ENCODE data around the gene DDX41. TPM values are rescaled to one million over a fixed set of nuclear protein-coding genes. Genes with fewer than 3 reads are reported as not detected.

Gene DDX41
- polyA plus RNA-seq, 1 experiment = 71.8 TPM

GRCh38 chr5:177523711-177524538 lies 7.2 kb upstream of the DDX41 start:
- TF ChIP-seq CTCF (IDR thresholded peaks at IDR 0.05; ENCODE audit: low read depth, low read length) = no peak

GRCh38 chr5:177520916-177521513 lies 4.3 kb upstream of the DDX41 start:
- peak; percentile 20 for TF ChIP-seq CTCF (IDR thresholded peaks at IDR 0.05; ENCODE audit: low read depth, low read length)
- no peak overlapping the region for H3K27ac ChIP-seq (ENCODE audit: low read depth, low read length)
- H3K27me3 ChIP-seq (ENCODE audit: control insufficient read depth, insufficient read depth, low read length) = no peaks in the 10 kb centered on the region
- ChIA-PET CTCF (interaction anchor here (0.5 to 1.2 kb wide), 2 partner anchors 22 to 25 kb away, joined by 3 to 4 read pairs; no protein-coding TSS in a partner anchor), POLR2A (interaction anchor here (0.6 to 1.3 kb wide), 2 partner anchors 25 to 28 kb away, joined by 6 to 7 read pairs; no protein-coding TSS in a partner anchor)
- no peaks in the 10 kb centered on the region; the same call in 1 of the 2 replicates for H3K9me3 ChIP-seq (ENCODE audit: control insufficient read depth, insufficient read depth, low read length)
- DNase-seq (ENCODE audit: low read depth, low spot score) = no peak
- H3K4me3 ChIP-seq (ENCODE audit: low read depth, low read length) = no peak overlapping the region

More at GRCh38 chr5:177523711-177524538, 7.2 kb upstream of the DDX41 start:
- POLR2A ChIA-PET = no interaction called here
- Histone ChIP-seq H3K27ac (ENCODE audit: low read depth, low read length) (no peak overlapping the region), H3K4me3 (ENCODE audit: low read depth, low read length) (no peak overlapping the region), H3K9me3 (ENCODE audit: control insufficient read depth, insufficient read depth, low read length) (no peaks in the 10 kb centered on the region; the same call in 1 of the 2 replicates), H3K27me3 (ENCODE audit: control insufficient read depth, insufficient read depth, low read length) (no peaks in the 10 kb centered on the region)
- CTCF ChIA-PET = interaction anchor here (1.1 kb wide), 1 partner anchor 23 kb away, joined by 4 read pairs; no protein-coding TSS in a partner anchor
- no peak for DNase-seq (ENCODE audit: low read depth, low spot score)

- DNase-seq (ENCODE audit: low read depth, low spot score) = no peak
- Histone ChIP-seq H3K9me3 (ENCODE audit: control insufficient read depth, insufficient read depth, low read length) (no peaks in the 10 kb centered on the region; the same call in 1 of the 2 replicates), H3K4me3 (ENCODE audit: low read depth, low read length) (no peak overlapping the region), H3K27me3 (ENCODE audit: control insufficient read depth, insufficient read depth, low read length) (no peaks in the 10 kb centered on the region), H3K27ac (ENCODE audit: low read depth, low read length) (no peak overlapping the region)
- no peak for TF ChIP-seq CTCF (IDR thresholded peaks at IDR 0.05; ENCODE audit: low read depth, low read length)
- CTCF ChIA-PET = no interaction called here
- POLR2A ChIA-PET = interaction anchor here (0.6 kb wide), 1 partner anchor 29 kb away, joined by 6 read pairs; no protein-coding TSS in a partner anchor
Measured at GRCh38 chr5:177520271-177520670, 3.5 kb upstream of the DDX41 start.

GRCh38 chr5:177519463-177520235 lies 2.9 kb upstream of the DDX41 start:
- Histone ChIP-seq H3K27ac (ENCODE audit: low read depth, low read length) (no peak overlapping the region), H3K4me3 (ENCODE audit: low read depth, low read length) (no peak overlapping the region), H3K9me3 (ENCODE audit: control insufficient read depth, insufficient read depth, low read length) (no peaks in the 10 kb centered on the region; the same call in 1 of the 2 replicates), H3K27me3 (ENCODE audit: control insufficient read depth, insufficient read depth, low read length) (no peaks in the 10 kb centered on the region)
- ChIA-PET POLR2A (no interaction called here), CTCF (no interaction called here)
- DNase-seq (ENCODE audit: low read depth, low spot score) = no peak
- TF ChIP-seq CTCF (IDR thresholded peaks at IDR 0.05; ENCODE audit: low read depth, low read length) = no peak

All from AG04450 (cell line).